GM12801 (cell line): ENCODE measurements around the gene RBMS3.

ENCODE experiments used
- CTCF ChIP-seq: IDR thresholded peaks from one replicate; pipeline ENCODE4 v1.5.1; 2011; ENCODE audit warnings: control low read depth; ENCODE audit not compliant: insufficient read length; ENCODE audit errors: extremely low read depth

Gene RBMS3

GRCh38 chr3:29934751-29935150, 653.9 kb downstream of the RBMS3 start:
- no peak for TF ChIP-seq CTCF

- TF ChIP-seq CTCF: no peak
These were observed 655.2 kb downstream of the RBMS3 start for GRCh38 chr3:29936054-29936453.

GRCh38 chr3:29936766-29937165, 655.9 kb downstream of the RBMS3 start:
- no peak for TF ChIP-seq CTCF

- no peak for TF ChIP-seq CTCF
These were observed 656.3 kb downstream of the RBMS3 start for GRCh38 chr3:29937185-29937584.

- no peak for TF ChIP-seq CTCF
These were observed 660.0 kb downstream of the RBMS3 start for GRCh38 chr3:29940759-29941323.

GRCh38 chr3:29942297-29942696, 661.4 kb downstream of the RBMS3 start:
- TF ChIP-seq CTCF: no peak

GRCh38 chr3:29949131-29949530, 668.3 kb downstream of the RBMS3 start:
- no peak for TF ChIP-seq CTCF
